GM10847 (cell line): Measurements from ENCODE around the gene CHRNG.

Experiments used
- POLR2A ChIP-seq: IDR thresholded peaks from 2 replicates; pipeline ENCODE4 v1.6.1; 2011; ENCODE audit not compliant: insufficient read length; ENCODE audit errors: extremely low read depth

CHRNG gene

DNA sequence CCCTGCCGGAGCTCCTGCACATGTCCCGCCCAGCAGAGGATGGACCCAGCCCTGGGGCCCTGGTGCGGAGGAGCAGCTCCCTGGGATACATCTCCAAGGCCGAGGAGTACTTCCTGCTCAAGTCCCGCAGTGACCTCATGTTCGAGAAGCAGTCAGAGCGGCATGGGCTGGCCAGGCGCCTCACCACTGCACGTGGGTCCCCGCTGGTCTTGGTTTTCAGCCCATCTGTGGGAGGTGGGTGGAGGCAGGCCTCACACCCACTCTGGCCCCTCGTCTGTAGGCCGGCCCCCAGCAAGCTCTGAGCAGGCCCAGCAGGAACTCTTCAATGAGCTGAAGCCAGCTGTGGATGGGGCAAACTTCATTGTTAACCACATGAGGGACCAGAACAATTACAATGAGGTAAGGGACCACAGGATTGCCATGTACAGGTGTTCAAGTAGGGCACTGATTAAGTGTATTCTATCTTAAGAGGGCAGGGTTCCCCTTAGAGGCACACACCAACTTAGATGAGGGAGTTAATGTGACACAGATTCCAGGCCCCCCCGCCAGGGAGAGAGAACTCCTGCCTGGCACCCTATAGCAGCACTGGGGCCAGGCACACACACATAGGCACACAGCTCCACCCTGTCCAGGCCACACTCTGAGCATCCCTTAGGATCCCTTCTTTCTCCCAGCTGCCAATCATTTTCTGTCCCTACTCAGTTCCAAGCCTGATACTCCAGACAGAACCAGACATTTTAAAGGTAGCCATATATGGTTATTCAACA, 5.4 kb upstream of the CHRNG start:
- no peak for TF ChIP-seq POLR2A

DNA sequence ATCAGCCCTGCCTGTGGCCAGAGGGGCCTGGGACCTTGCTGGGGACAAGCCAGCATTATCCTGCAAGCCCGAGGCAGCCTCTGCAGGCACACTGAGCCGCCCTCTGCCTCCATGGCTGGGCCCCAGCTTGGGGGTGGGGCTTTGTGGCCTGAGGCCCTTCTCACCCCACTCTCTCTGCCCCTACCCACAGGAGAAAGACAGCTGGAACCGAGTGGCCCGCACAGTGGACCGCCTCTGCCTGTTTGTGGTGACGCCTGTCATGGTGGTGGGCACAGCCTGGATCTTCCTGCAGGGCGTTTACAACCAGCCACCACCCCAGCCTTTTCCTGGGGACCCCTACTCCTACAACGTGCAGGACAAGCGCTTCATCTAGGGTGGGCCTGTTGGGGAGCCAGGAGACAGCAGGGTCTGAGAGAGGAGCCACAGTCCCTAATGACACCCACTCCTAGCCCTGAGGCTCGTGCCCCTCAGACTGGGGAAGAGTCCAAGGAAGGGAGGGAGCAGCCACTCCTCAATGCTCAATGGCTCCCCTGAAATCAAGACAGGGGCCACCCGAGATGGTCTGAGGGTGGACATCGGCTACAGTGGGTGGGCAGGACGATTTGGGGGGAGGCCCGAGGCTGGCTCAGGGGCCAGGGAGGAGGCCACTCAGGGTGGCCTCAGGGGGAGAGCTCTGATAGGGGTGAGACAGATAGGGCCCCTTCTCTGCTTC, 4.4 kb upstream of the CHRNG start:
- no peak for TF ChIP-seq POLR2A

- TF ChIP-seq POLR2A, result no peak
Observed at GRCh38 chr2:232535761-232536530, 3.5 kb upstream of the CHRNG start.

DNA sequence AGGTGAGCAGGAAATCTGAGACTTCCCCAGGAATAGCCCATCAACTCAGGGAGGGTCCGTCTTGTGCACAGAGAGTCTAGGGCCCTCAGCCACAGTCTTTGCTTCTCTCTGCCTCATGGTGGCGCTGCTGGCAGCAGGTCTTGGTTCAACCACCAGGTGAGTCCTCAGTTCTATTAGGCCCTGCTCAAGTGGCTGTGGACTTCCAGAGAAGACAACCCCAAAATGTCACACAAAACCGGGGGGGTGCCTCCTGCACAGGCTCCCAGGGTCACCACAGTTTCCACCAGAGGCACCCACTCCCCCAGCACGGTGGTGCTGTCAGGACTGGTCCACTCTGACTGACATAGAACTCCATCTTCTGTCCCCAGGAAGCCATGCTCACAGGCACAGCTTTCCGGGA, 2.4 kb upstream of the CHRNG start:
- no peak for TF ChIP-seq POLR2A

DNA sequence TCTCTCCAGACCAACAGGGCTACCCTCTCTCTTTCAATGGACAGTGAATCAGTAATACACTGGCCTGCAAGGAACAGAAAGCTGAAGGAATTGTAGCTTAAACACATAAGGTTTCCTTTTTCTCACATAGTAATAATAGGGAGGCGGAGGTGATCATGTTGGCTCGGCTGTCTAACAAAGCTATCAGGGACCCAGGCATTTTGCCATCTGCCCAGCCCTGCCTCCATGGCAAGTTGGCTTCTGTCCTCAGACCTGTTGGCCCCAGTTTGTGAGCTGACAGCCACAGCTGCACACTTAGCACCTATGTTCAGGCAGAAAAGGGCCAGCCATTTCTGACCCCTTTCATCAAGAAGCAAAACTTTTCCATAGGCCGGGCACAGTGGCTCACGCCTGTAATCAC, 2.0 kb upstream of the CHRNG start:
- no peak for TF ChIP-seq POLR2A

- no peak for TF ChIP-seq POLR2A
Observed at GRCh38 chr2:232538671-232539070, 821 bp upstream of the CHRNG start.

DNA sequence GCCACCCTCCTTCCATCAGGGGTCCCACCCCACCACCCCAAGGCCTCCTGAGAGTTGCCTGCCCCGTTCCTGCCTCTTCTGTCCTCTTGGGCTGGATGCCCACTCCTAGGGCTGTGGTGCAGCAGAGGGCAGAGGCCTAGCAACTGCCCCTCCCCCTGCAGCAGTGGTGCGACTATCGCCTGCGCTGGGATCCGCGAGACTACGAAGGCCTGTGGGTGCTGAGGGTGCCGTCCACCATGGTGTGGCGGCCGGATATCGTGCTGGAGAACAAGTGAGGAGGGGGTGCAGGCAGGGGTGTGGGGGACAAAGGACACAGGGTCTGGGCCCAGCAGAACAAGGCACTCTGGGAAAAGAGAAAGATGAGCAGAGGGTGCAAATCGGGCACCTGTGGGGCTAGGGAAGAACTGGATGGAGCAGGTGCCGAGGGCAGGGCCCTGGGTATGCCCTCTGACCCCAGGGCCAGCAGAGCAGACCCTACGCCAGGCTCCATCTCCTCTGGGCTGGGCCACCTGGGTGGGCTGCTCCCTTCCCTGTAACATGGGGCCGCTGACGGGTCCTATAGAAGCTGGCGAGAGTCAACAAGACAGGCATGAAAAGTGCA, 1.0 kb downstream of the CHRNG start:
- TF ChIP-seq POLR2A, result no peak

GRCh38 chr2:232541195-232541960, 1.9 kb downstream of the CHRNG start:
- no peak for TF ChIP-seq POLR2A

GRCh38 chr2:232541961-232542714, 2.6 kb downstream of the CHRNG start:
- no peak for TF ChIP-seq POLR2A

GRCh38 chr2:232542715-232543467, 3.4 kb downstream of the CHRNG start:
- no peak for TF ChIP-seq POLR2A

DNA sequence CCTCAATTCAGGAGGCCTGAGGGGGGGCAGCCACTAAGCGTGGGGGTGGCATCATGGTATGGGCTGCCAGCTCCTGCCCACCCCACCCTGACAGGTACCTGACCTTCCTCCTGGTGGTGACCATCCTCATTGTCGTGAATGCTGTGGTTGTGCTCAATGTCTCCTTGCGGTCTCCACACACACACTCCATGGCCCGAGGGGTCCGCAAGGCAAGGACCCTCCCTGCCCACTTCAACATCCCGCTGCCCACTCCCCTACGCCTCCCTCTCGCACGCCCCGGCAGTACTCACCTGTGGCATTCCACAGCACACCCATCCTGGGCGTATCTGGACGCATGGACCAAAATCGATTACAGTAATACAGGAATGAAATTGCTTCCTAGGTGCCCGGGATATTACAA, 4.0 kb downstream of the CHRNG start:
- no peak for TF ChIP-seq POLR2A

GRCh38 chr2:232543928-232544631, 4.6 kb downstream of the CHRNG start:
- TF ChIP-seq POLR2A, result no peak

- no peak for TF ChIP-seq POLR2A
Observed at GRCh38 chr2:232544674-232545073, 5.2 kb downstream of the CHRNG start.
